OCI-LY3 (cell line): ENCODE data around the gene SBK3.

ENCODE experiments used
- EZH2phosphoT487 ChIP-seq: fragments of 200-600 bp; shearing (Covaris generic); IDR thresholded peaks from 2 replicates; pipeline ENCODE4 v1.6.1; 2018; ENCODE audit warnings: antibody characterized with exemption, mixed run types, low read depth
- TF ChIP-seq, protein P1 (sequence below): fragments of 200-600, 300-600 bp; sonication (generic); IDR thresholded peaks from 2 replicates; pipeline ENCODE4 v1.5.1; 2014; ENCODE audit warnings: antibody characterized with exemption, low read length, low read depth

DNA sequence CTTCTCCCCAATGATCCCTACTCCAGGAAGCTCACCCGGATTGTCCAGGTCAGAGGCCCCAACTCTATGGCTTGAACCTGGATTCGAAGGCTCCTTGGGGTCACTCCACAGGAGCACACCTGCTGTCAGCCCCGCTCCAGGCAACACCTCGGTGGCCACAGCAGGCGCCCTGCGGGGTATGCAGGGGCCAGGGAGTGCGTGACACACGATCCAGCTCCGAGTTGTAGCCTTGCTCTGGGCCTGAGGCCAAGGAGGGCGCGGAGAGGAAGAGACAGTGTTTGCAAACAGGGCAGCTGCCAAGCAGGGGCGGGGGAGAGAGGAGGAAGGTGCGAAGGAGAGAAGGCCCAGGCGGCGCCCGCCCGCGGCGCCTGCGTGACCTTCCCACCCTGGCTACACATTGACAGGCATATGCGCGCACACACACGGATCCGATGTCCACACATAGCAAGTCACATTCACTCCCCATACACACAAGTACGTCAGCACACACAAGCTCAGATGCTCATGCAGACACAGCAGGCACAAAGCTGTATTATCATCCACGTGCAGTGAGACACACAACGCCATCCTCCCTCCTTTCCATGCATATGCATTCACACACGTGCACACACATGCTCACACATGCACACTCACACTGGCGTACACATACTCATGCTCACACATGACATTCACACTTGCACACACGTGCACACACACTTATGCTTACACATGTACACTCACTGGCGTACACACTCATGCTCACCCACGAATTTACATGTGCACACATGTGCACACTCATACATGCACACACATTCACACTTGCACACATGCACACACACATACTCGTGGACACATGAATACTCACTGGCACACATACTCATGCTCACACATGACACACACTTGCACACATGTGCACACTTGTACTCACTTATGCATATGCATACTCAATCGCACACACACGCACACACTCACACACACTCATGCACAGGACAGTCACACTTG lies 18.8 kb downstream of the SBK3 start:
- TF ChIP-seq, protein P1, sequence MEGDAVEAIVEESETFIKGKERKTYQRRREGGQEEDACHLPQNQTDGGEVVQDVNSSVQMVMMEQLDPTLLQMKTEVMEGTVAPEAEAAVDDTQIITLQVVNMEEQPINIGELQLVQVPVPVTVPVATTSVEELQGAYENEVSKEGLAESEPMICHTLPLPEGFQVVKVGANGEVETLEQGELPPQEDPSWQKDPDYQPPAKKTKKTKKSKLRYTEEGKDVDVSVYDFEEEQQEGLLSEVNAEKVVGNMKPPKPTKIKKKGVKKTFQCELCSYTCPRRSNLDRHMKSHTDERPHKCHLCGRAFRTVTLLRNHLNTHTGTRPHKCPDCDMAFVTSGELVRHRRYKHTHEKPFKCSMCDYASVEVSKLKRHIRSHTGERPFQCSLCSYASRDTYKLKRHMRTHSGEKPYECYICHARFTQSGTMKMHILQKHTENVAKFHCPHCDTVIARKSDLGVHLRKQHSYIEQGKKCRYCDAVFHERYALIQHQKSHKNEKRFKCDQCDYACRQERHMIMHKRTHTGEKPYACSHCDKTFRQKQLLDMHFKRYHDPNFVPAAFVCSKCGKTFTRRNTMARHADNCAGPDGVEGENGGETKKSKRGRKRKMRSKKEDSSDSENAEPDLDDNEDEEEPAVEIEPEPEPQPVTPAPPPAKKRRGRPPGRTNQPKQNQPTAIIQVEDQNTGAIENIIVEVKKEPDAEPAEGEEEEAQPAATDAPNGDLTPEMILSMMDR: no peak
- TF ChIP-seq EZH2phosphoT487: no peak
